OCI-LY1 (cell line): ENCODE data around the gene XPO4.

Source experiments
- CTCF ChIP-seq: fragments of 200-600 bp; sonication (generic), shearing (Covaris generic); IDR thresholded peaks from 2 replicates; pipeline ENCODE4 v1.5.1; 2017; ENCODE audit warnings: mild to moderate bottlenecking, antibody characterized with exemption, low read length, moderate library complexity, mixed read lengths
- EZH2 ChIP-seq: fragments of 200-600 bp; sonication (generic), shearing (Covaris generic); IDR thresholded peaks from 2 replicates; pipeline ENCODE4 v1.8.0; 2017; ENCODE audit warnings: borderline replicate concordance, mixed run types, mild to moderate bottlenecking, antibody characterized with exemption, low read length, moderate library complexity, mixed read lengths

GRCh38 chr13:20740021-20740420 is 162.5 kb downstream of the XPO4 start:
- TF ChIP-seq CTCF (no peak), EZH2 (no peak)
